SIG-M5 (cell line): ENCODE measurements around the gene ACTR6.
A peak's percentile ranks its signal among the peaks of the same experiment; 100 is the strongest.
"Not testable (repeated sequence)": the region's sequence is repeated elsewhere in the genome, so short reads cannot be mapped to it uniquely, and the experiment has no call there.

Source experiments
- DNase-seq: peaks from one replicate; lab custom pipeline; 2025; lab: John Stamatoyannopoulos, UW

Gene ACTR6

GRCh38 chr12:100200463-100201181, at the start of gene ACTR6:
Gene ACTR6 (plus strand): TSS chr12:100200815. CDS start chr12:100200852, 37 bp downstream.
- DNase-seq: peak; percentile 79

- no peak for DNase-seq
These were observed 48.8 kb upstream of the ACTR6 start for GRCh38 chr12:100151769-100152168.

- DNase-seq: no peak
These were observed 47.5 kb upstream of the ACTR6 start for GRCh38 chr12:100153131-100153530.

- no peak for DNase-seq
These were observed 46.0 kb upstream of the ACTR6 start for GRCh38 chr12:100154474-100155247.

GRCh38 chr12:100156731-100157426, 43.7 kb upstream of the ACTR6 start:
- no peak for DNase-seq

- no peak for DNase-seq
These were observed 43.2 kb upstream of the ACTR6 start for GRCh38 chr12:100157427-100157821.

GRCh38 chr12:100158535-100158934, 42.1 kb upstream of the ACTR6 start:
- DNase-seq: no peak

- no peak for DNase-seq
These were observed 41.1 kb upstream of the ACTR6 start for GRCh38 chr12:100159391-100160104.

- DNase-seq: no peak
These were observed 37.0 kb upstream of the ACTR6 start for GRCh38 chr12:100163416-100164152.

- DNase-seq: no peak
These were observed 36.4 kb upstream of the ACTR6 start for GRCh38 chr12:100164153-100164704.

GRCh38 chr12:100165356-100165755, 35.3 kb upstream of the ACTR6 start:
- DNase-seq: no peak

- no peak for DNase-seq
These were observed 34.4 kb upstream of the ACTR6 start for GRCh38 chr12:100166232-100166631.

- DNase-seq: no peak
These were observed 32.1 kb upstream of the ACTR6 start for GRCh38 chr12:100168562-100168961.

- no peak for DNase-seq
These were observed 31.3 kb upstream of the ACTR6 start for GRCh38 chr12:100169345-100169744.

- no peak for DNase-seq
These were observed 30.2 kb upstream of the ACTR6 start for GRCh38 chr12:100170313-100170858.

GRCh38 chr12:100171248-100171647, 29.4 kb upstream of the ACTR6 start:
- no peak for DNase-seq

- no peak for DNase-seq
These were observed 27.5 kb upstream of the ACTR6 start for GRCh38 chr12:100173111-100173510.

GRCh38 chr12:100174495-100174894, 26.1 kb upstream of the ACTR6 start:
- DNase-seq: no peak

- DNase-seq: not testable (repeated sequence)
These were observed 24.1 kb upstream of the ACTR6 start for GRCh38 chr12:100176493-100176892.

GRCh38 chr12:100179252-100179651, 21.4 kb upstream of the ACTR6 start:
- no peak for DNase-seq
